Keratinocyte (primary cell): ENCODE data around the gene TXNRD2. TPM values are rescaled to one million over a fixed set of nuclear protein-coding genes. Genes with fewer than 3 reads are reported as not detected.

Experiments used
- DNase-seq: peaks from one replicate; pipeline ENCODE4 v3.0.0-alpha.2; 2011; ENCODE audit warnings: low read depth, missing footprints, low spot score
- FAIRE-seq: peaks from 2 replicates; lab custom pipeline; 2011; peaks lifted over from hg19 to GRCh38; lab: Jason Lieb, UNC
- H2AFZ ChIP-seq: 2 replicates; pipeline ENCODE4 v1.6.0; 2012; ENCODE audit warnings: low read length, control low read depth, inconsistent platforms; ENCODE audit not compliant: control insufficient read depth
- H3K27ac ChIP-seq: 2 replicates; pipeline ENCODE4 v1.5.1; 2011; ENCODE audit warnings: low read length; ENCODE audit not compliant: control insufficient read depth, insufficient read depth
- H3K27me3 ChIP-seq: 3 replicates; pipeline ENCODE4 v1.6.0; 2011; ENCODE audit warnings: low read length; ENCODE audit not compliant: control insufficient read depth, insufficient read depth; ENCODE audit errors: extremely low read depth
- H3K36me3 ChIP-seq, 2 experiments: 2 replicates in 1 of 2; 3 replicates in 1 of 2; pipeline ENCODE4 v1.5.1; 2011; ENCODE audit warnings: low read length in 2 of 2, mild to moderate bottlenecking in 1 of 2; ENCODE audit not compliant: control insufficient read depth in 2 of 2, insufficient read depth in 2 of 2; ENCODE audit errors: extremely low read depth in 1 of 2
- H3K4me1 ChIP-seq: 3 replicates; pipeline ENCODE4 v1.5.1; 2011; ENCODE audit warnings: low read length; ENCODE audit not compliant: control insufficient read depth, insufficient read depth; ENCODE audit errors: extremely low read depth
- H3K4me2 ChIP-seq: 3 replicates; pipeline ENCODE4 v1.6.0; 2011; ENCODE audit warnings: low read depth, low read length; ENCODE audit not compliant: control insufficient read depth, insufficient read depth; ENCODE audit errors: extremely low read depth
- H3K4me3 ChIP-seq, 3 experiments: fragments of 200-600 bp in 1 of 3; sonication (generic) in 1 of 3; 2 replicates in 2 of 3; 3 replicates in 1 of 3; pipeline ENCODE4 v1.5.1; 2011 to 2016; ENCODE audit warnings: low read length in 3 of 3, mild to moderate bottlenecking in 3 of 3, control low read depth in 2 of 3, inconsistent platforms in 1 of 3, low read depth in 1 of 3, mixed read lengths in 1 of 3, mixed run types in 1 of 3, moderate library complexity in 1 of 3; ENCODE audit not compliant: control insufficient read depth in 2 of 3, insufficient read depth in 2 of 3; ENCODE audit errors: extremely low read depth in 1 of 3
- H3K79me2 ChIP-seq: 2 replicates; pipeline ENCODE4 v1.6.0; 2012; ENCODE audit warnings: low read length; ENCODE audit not compliant: control insufficient read depth, insufficient read depth
- H3K9ac ChIP-seq: 3 replicates; pipeline ENCODE4 v1.6.0; 2011; ENCODE audit warnings: low read length; ENCODE audit not compliant: control insufficient read depth, insufficient read depth; ENCODE audit errors: extremely low read depth
- H3K9me1 ChIP-seq: 3 replicates; pipeline ENCODE4 v1.6.0; 2011; ENCODE audit warnings: low read length; ENCODE audit not compliant: control insufficient read depth, insufficient read depth; ENCODE audit errors: extremely low read depth
- H3K9me3 ChIP-seq: 2 replicates; pipeline ENCODE4 v1.5.1; 2012; ENCODE audit warnings: low read depth, low read length; ENCODE audit not compliant: control insufficient read depth
- H4K20me1 ChIP-seq: 3 replicates; pipeline ENCODE4 v1.6.0; 2011; ENCODE audit warnings: low read length; ENCODE audit not compliant: control insufficient read depth, insufficient read depth; ENCODE audit errors: extremely low read depth
- EZH2 ChIP-seq: IDR thresholded peaks from one replicate; pipeline ENCODE4 v1.6.1; 2012; ENCODE audit warnings: inconsistent platforms, mild to moderate bottlenecking, low read length, moderate library complexity
- dilution Hi-C: fragments of 300-500 bp; cut with MboI; formaldehyde crosslinking; loops from one replicate; pipeline ENCODE4 v1.7.0; 2020; ENCODE audit warnings: low sequenced_read_pairs; ENCODE audit not compliant: extremely low pct_ligation_motif_present
- polyA plus RNA-seq, 5 experiments: library from polyadenylated mRNA; depleted of rRNA in 3 of 5; stranded (reverse) in 3 of 5; stranded (forward) in 1 of 5; unstranded in 1 of 5; fragments of >200 nt; gene quantifications; 1 replicate in 1 of 5; 2 replicates in 3 of 5; 3 replicates in 1 of 5; pipeline versions ENCODE4 v1.2.1 to v1.2.3, GENCODE V29; 2011 to 2012; ENCODE audit warnings: missing spikeins in 2 of 5, low read depth in 1 of 5, low replicate concordance in 1 of 5
- TF ChIP-seq, protein P1 (sequence below), 3 experiments: IDR thresholded peaks in 1 of 3; conservative IDR thresholded peaks in 1 of 3; optimal IDR thresholded peaks in 1 of 3; 2 replicates in 2 of 3; 3 replicates in 1 of 3; pipeline versions ENCODE3 to v1.5.1; 2011; ENCODE audit warnings: low read length in 3 of 3, mild to moderate bottlenecking in 3 of 3, moderate library complexity in 2 of 3, control low read depth in 1 of 3, inconsistent platforms in 1 of 3; ENCODE audit not compliant: insufficient read depth in 2 of 3; ENCODE audit errors: extremely low read depth in 1 of 3

Gene TXNRD2
- polyA plus RNA-seq, 1 donor (not counting 4 experiments of a cell fraction or from before 2014, with no cell fraction given) = 16.0 TPM

DNA sequence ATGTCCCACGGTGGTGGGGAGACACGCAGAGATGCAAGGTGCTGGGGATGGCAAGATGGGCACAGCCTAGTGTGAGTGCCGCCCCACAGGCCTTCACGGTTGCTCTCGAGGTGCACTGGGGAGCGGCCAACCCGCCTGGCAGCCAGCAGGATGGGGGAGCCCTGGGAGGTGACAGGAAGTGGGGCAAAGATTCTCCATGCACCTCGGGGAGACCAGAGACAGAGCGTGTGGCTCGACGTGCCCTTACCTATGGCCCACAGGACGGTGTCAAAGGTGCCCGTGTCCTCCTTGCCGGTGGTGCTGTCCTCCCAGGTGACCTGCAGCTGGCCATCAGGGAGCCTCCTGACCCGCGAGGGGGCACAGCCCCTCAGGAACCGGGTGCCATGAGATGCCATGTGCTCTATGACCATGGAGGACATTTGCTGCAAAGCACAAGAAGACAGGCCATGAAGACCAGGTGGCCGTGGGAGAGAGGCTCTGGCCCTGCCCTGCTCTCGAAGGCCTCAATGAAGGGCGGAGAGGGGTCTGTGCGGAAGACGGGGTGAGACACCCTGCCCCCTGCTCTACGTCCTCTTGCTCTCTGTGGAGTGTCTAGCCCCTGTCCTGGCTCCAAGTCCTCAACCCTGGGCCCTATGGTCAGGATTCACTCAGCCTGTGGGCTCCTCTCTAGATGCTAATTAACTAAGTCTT is 46.3 kb downstream of the TXNRD2 start:
- Histone ChIP-seq H3K4me1 (peaks cover 25% of the 10 kb centered on the region), H3K9me1 (no peaks in the 10 kb centered on the region), H3K27ac (no peak overlapping the region), H4K20me1 (no peaks in the 10 kb centered on the region), H3K4me2 (no peak overlapping the region), H3K9ac (no peak overlapping the region), H3K79me2 (no peaks in the 10 kb centered on the region), H3K27me3 (no peaks in the 10 kb centered on the region), H3K9me3 (no peaks in the 10 kb centered on the region), H3K36me3 (peaks cover 0 to 1% of the 10 kb centered on the region in 2 experiments), H2AFZ (no peak overlapping the region), H3K4me3 (no peak overlapping the region)
- no peak for TF ChIP-seq EZH2
- TF ChIP-seq, protein P1, sequence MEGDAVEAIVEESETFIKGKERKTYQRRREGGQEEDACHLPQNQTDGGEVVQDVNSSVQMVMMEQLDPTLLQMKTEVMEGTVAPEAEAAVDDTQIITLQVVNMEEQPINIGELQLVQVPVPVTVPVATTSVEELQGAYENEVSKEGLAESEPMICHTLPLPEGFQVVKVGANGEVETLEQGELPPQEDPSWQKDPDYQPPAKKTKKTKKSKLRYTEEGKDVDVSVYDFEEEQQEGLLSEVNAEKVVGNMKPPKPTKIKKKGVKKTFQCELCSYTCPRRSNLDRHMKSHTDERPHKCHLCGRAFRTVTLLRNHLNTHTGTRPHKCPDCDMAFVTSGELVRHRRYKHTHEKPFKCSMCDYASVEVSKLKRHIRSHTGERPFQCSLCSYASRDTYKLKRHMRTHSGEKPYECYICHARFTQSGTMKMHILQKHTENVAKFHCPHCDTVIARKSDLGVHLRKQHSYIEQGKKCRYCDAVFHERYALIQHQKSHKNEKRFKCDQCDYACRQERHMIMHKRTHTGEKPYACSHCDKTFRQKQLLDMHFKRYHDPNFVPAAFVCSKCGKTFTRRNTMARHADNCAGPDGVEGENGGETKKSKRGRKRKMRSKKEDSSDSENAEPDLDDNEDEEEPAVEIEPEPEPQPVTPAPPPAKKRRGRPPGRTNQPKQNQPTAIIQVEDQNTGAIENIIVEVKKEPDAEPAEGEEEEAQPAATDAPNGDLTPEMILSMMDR (optimal IDR thresholded peaks at IDR 0.05 in 1 of 3, IDR thresholded peaks at IDR 0.05 in 1 of 3, conservative IDR thresholded peaks at IDR 0.05 in 1 of 3; ENCODE audit: extremely low read depth in 1 of 3, insufficient read depth in 2 of 3, low read length in 3 of 3) = no peak
- FAIRE-seq (no peak), DNase-seq (no peak)
- dilution Hi-C loops = no loop called here

DNA sequence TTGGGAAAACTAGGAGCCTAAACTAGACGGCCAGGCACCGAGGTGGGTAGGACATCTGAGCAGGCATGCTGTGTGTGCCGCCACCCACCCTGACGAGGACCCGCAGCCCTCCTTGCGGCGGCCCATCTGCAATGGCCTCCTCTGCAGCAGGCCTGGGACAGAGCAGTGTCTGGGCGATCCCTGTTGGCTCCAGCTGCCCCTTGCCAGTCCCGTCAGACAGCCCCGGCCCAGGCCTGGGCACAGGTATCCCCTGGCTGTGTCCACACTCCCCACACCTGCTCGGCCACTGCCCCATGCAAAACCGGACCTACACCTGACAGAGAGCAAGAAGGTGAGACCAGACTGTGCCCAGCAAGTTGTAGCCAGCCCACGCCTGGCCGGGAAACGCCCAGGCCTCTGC is 48.3 kb downstream of the TXNRD2 start:
- no peak for FAIRE-seq
- peaks cover 0 to 1% of the 10 kb centered on the region in 2 experiments for H3K36me3 ChIP-seq
- no peaks in the 10 kb centered on the region for H3K79me2 ChIP-seq
- H3K4me3 ChIP-seq = no peak overlapping the region
- peaks cover 25% of the 10 kb centered on the region for H3K4me1 ChIP-seq
- dilution Hi-C loops = no loop called here
- no peak overlapping the region for H3K9ac ChIP-seq
- H3K4me2 ChIP-seq = no peak overlapping the region
- no peaks in the 10 kb centered on the region for H3K9me1 ChIP-seq
- no peaks in the 10 kb centered on the region for H3K9me3 ChIP-seq
- TF ChIP-seq, protein P1 (optimal IDR thresholded peaks at IDR 0.05 in 1 of 3, IDR thresholded peaks at IDR 0.05 in 1 of 3, conservative IDR thresholded peaks at IDR 0.05 in 1 of 3; ENCODE audit: extremely low read depth in 1 of 3, insufficient read depth in 2 of 3, low read length in 3 of 3) = no peak
- no peak for TF ChIP-seq EZH2
- H3K27me3 ChIP-seq = no peaks in the 10 kb centered on the region
- H2AFZ ChIP-seq = no peak overlapping the region
- DNase-seq = no peak
- H3K27ac ChIP-seq = no peak overlapping the region
- H4K20me1 ChIP-seq = no peaks in the 10 kb centered on the region
